Measurements from ENCODE around the gene SUMF2.
"Not testable (repeated sequence)": the region's sequence is repeated elsewhere in the genome, so short reads cannot be mapped to it uniquely, and the experiment has no call there.

SUMF2 gene

GRCh38 chr7:56107954-56108258 is 43.8 kb downstream of the SUMF2 start:
- no peak for DNase-seq

GRCh38 chr7:56110611-56111010 is 46.5 kb downstream of the SUMF2 start:
- DNase-seq = no peak

GRCh38 chr7:56112244-56112643 is 48.2 kb downstream of the SUMF2 start:
- DNase-seq = not testable (repeated sequence)

- DNase-seq = no peak
These were observed 51.9 kb downstream of the SUMF2 start, which contains the start of gene NUPR2 for GRCh38 chr7:56115852-56116538. Gene NUPR2, minus strand, starts transcription at chr7:56116417. Its CDS starts 103 bp downstream, at chr7:56116314.

- DNase-seq = no peak
These were observed 57.4 kb downstream of the SUMF2 start for GRCh38 chr7:56121440-56121839.

- no peak for DNase-seq
These were observed 60.9 kb downstream of the SUMF2 start for GRCh38 chr7:56124981-56125380.

- DNase-seq = no peak
These were observed 61.7 kb downstream of the SUMF2 start for GRCh38 chr7:56125831-56126230.

GRCh38 chr7:56127241-56127975 is 63.3 kb downstream of the SUMF2 start:
- DNase-seq = no peak

Measured in activated T-cell treated with anti-CD3 and anti-CD28 coated beads, Interleukin-2, amount 50 U/mL, for 48 hours (primary cell).